H9 (cell line): ENCODE data around the gene TTC13. TPM values are rescaled to one million over a fixed set of nuclear protein-coding genes. Genes with fewer than 3 reads are reported as not detected.

Source experiments
- DNase-seq: peaks from one replicate; pipeline ENCODE4 v3.0.0-alpha.2; 2017
- H2AFZ ChIP-seq: one replicate; pipeline ENCODE4 v1.6.1; 2013; ENCODE audit warnings: mild to moderate bottlenecking, low read length, control low read depth, moderate library complexity
- H2AK5ac ChIP-seq: 2 replicates; pipeline ENCODE4 v1.6.1; 2013; ENCODE audit warnings: low read length, control low read depth, mixed read lengths; ENCODE audit not compliant: insufficient read length
- H2BK120ac ChIP-seq: one replicate; pipeline ENCODE4 v1.6.1; 2013; ENCODE audit warnings: low read depth, mild to moderate bottlenecking, low read length, control low read depth, inconsistent platforms; ENCODE audit not compliant: poor library complexity, severe bottlenecking
- H2BK12ac ChIP-seq: 2 replicates; pipeline ENCODE4 v1.6.1; 2013; ENCODE audit warnings: low read length, control low read depth, mixed read lengths, low read depth; ENCODE audit not compliant: insufficient read length
- H2BK15ac ChIP-seq: 2 replicates; pipeline ENCODE4 v1.6.1; 2013; ENCODE audit warnings: low read depth, low read length, control low read depth
- H2BK20ac ChIP-seq: one replicate; pipeline ENCODE4 v1.6.1; 2013; ENCODE audit warnings: low read depth, mild to moderate bottlenecking, low read length, control low read depth, inconsistent platforms; ENCODE audit not compliant: poor library complexity, severe bottlenecking
- H2BK5ac ChIP-seq: 2 replicates; pipeline ENCODE4 v1.6.1; 2013; ENCODE audit warnings: low read length, control low read depth, mixed read lengths; ENCODE audit not compliant: insufficient read length
- H3K14ac ChIP-seq: 2 replicates; pipeline ENCODE4 v1.6.1; 2013; ENCODE audit warnings: low read length, control low read depth; ENCODE audit not compliant: insufficient read depth
- H3K18ac ChIP-seq: 2 replicates; pipeline ENCODE4 v1.6.1; 2013; ENCODE audit warnings: low read depth, mild to moderate bottlenecking, mixed read lengths, low read length, control low read depth; ENCODE audit not compliant: insufficient read length
- H3K23ac ChIP-seq: 2 replicates; pipeline ENCODE4 v1.6.1; 2013; ENCODE audit warnings: low read length, control low read depth, mixed read lengths, low read depth; ENCODE audit not compliant: insufficient read length
- H3K23me2 ChIP-seq: 2 replicates; pipeline ENCODE4 v1.6.1; 2013; ENCODE audit warnings: low read depth, mild to moderate bottlenecking, mixed read lengths, low read length, control low read depth; ENCODE audit not compliant: insufficient read length, poor library complexity, severe bottlenecking
- H3K27ac ChIP-seq: 2 replicates; pipeline ENCODE4 v1.5.1; 2013; ENCODE audit warnings: low read length, control low read depth, mixed read lengths, low read depth; ENCODE audit not compliant: insufficient read length
- H3K27me3 ChIP-seq: 2 replicates; pipeline ENCODE4 v1.6.1; 2013; ENCODE audit warnings: low read length, control low read depth, inconsistent platforms; ENCODE audit not compliant: insufficient read depth
- H3K4ac ChIP-seq: 2 replicates; pipeline ENCODE4 v1.6.1; 2013; ENCODE audit warnings: low read depth, mild to moderate bottlenecking, control low read depth, inconsistent platforms, low read length, moderate library complexity
- H3K4me1 ChIP-seq: 2 replicates; pipeline ENCODE4 v1.6.1; 2013; ENCODE audit warnings: low read length, control low read depth, inconsistent platforms; ENCODE audit not compliant: insufficient read depth
- H3K4me2 ChIP-seq: 2 replicates; pipeline ENCODE4 v1.6.1; 2013; ENCODE audit warnings: low read length, control low read depth, mixed read lengths; ENCODE audit not compliant: insufficient read length, insufficient read depth
- H3K56ac ChIP-seq: 2 replicates; pipeline ENCODE4 v1.6.1; 2013; ENCODE audit warnings: low read depth, mild to moderate bottlenecking, mixed read lengths, low read length, control low read depth; ENCODE audit not compliant: insufficient read length
- H3K79me1 ChIP-seq: 2 replicates; pipeline ENCODE4 v1.6.1; 2013; ENCODE audit warnings: low read depth, mild to moderate bottlenecking, moderate library complexity, low read length, control low read depth, inconsistent platforms; ENCODE audit not compliant: insufficient read depth, poor library complexity, severe bottlenecking
- H3K79me2 ChIP-seq: 2 replicates; pipeline ENCODE4 v1.6.1; 2013; ENCODE audit warnings: low read length, control low read depth, inconsistent platforms; ENCODE audit not compliant: insufficient read depth
- H3K9ac ChIP-seq: 2 replicates; pipeline ENCODE4 v1.6.1; 2013; ENCODE audit warnings: low read length, control low read depth, mixed read lengths; ENCODE audit not compliant: insufficient read length; ENCODE audit errors: extremely low read depth
- H3K9me3 ChIP-seq: one replicate; pipeline ENCODE4 v1.6.1; 2013; ENCODE audit warnings: low read depth, low read length, inconsistent platforms; ENCODE audit not compliant: control insufficient read depth
- H3T11ph ChIP-seq: one replicate; pipeline ENCODE4 v1.6.1; 2013; ENCODE audit warnings: mild to moderate bottlenecking, low read length, control low read depth, inconsistent platforms
- H4K20me1 ChIP-seq: one replicate; pipeline ENCODE4 v1.6.1; 2013; ENCODE audit not compliant: control insufficient read depth, insufficient read length, insufficient read depth
- H4K5ac ChIP-seq: 2 replicates; pipeline ENCODE4 v1.6.1; 2013; ENCODE audit warnings: low read depth, mild to moderate bottlenecking, mixed read lengths, low read length, control low read depth; ENCODE audit not compliant: insufficient read length
- H4K8ac ChIP-seq: replicated peaks from 2 replicates; pipeline ENCODE4 v1.6.1; 2013; ENCODE audit warnings: low read length, control low read depth, mixed read lengths, low read depth; ENCODE audit not compliant: insufficient read length
- H4K91ac ChIP-seq: 2 replicates; pipeline ENCODE4 v1.6.1; 2013; ENCODE audit warnings: low read depth, mild to moderate bottlenecking, moderate library complexity, mixed read lengths, low read length, control low read depth; ENCODE audit not compliant: insufficient read length
- H3K27ac Mint-ChIP-seq, 3 experiments: 2 replicates in 2 of 3; 3 replicates in 1 of 3; pipeline ENCODE4 v1.8.0; 2020 to 2021; ENCODE audit warnings: mixed read lengths in 3 of 3, mild to moderate bottlenecking in 1 of 3, moderate library complexity in 1 of 3
- H3K27me3 Mint-ChIP-seq: 2 replicates; pipeline ENCODE4 v1.8.0; 2021; ENCODE audit warnings: low read depth, mild to moderate bottlenecking, moderate library complexity, mixed read lengths
- H3K36me3 Mint-ChIP-seq, 3 experiments: 2 replicates in 2 of 3; 3 replicates in 1 of 3; pipeline ENCODE4 v1.8.0; 2020 to 2021; ENCODE audit warnings: low read depth in 3 of 3, mixed read lengths in 3 of 3; ENCODE audit not compliant: insufficient read depth in 1 of 3
- H3K4me1 Mint-ChIP-seq, 2 experiments: 2 replicates each; pipeline ENCODE4 v1.8.0; 2020; ENCODE audit warnings: mixed read lengths in 2 of 2
- H3K4me3 Mint-ChIP-seq, 2 experiments: 2 replicates in 1 of 2; 3 replicates in 1 of 2; pipeline ENCODE4 v1.8.0; 2020 to 2021; ENCODE audit warnings: mild to moderate bottlenecking in 2 of 2, mixed read lengths in 2 of 2, moderate library complexity in 1 of 2
- H3K9me3 Mint-ChIP-seq, 2 experiments: 2 replicates in 1 of 2; 3 replicates in 1 of 2; pipeline ENCODE4 v1.8.0; 2020; ENCODE audit warnings: mild to moderate bottlenecking in 2 of 2, mixed read lengths in 2 of 2, moderate library complexity in 1 of 2
- CTCF ChIP-seq: fragments of 200-600 bp; sonication (generic); conservative IDR thresholded peaks from 3 replicates; pipeline ENCODE4 v1.8.0; 2021; ENCODE audit warnings: antibody characterized with exemption, mild to moderate bottlenecking
- WGBS: extraction: QIAGEN DNeasy Blood & Tissue Kit; methylation state at CpG from one replicate; pipeline ENCODE4 v1.1.7; 2013; ENCODE audit warnings: missing lambda C conversion rate, low lambda C conversion rate, mixed read lengths; ENCODE audit not compliant: insufficient read length; ENCODE audit errors: extremely low coverage; 5-methylcytosine and 5-hydroxymethylcytosine counted together
- total RNA-seq: library from RNA; stranded (reverse); gene quantifications from 2 replicates; pipeline ENCODE4 v1.2.1, GENCODE V29; 2021

TTC13 gene
- total RNA-seq, 1 experiment from 2014 or later = 7.6 TPM

GRCh38 chr1:230936475-230936874, 42.2 kb downstream of the TTC13 start:
- H3K4me3 Mint-ChIP-seq = no peak overlapping the region
- Histone ChIP-seq H4K5ac (no peak overlapping the region), H2BK12ac (no peak overlapping the region), H3K23me2 (no peaks in the 10 kb centered on the region), H2BK15ac (no peak overlapping the region), H3K27ac (no peak overlapping the region), H2AFZ (no peak overlapping the region), H2BK20ac (no peak overlapping the region), H3K4me2 (no peak overlapping the region), H2BK120ac (no peak overlapping the region), H4K8ac (no peak overlapping the region), H3K9ac (no peak overlapping the region), H3K4me1 (no peaks in the 10 kb centered on the region), H2BK5ac (no peak overlapping the region), H3K9me3 (no peaks in the 10 kb centered on the region), H3K23ac (no peak overlapping the region), H3K4ac (no peak overlapping the region), H3K79me1 (no peaks in the 10 kb centered on the region), H3K14ac (no peak overlapping the region), H4K91ac (no peak overlapping the region), H2AK5ac (no peak overlapping the region), H3K18ac (no peak overlapping the region), H3K27me3 (no peaks in the 10 kb centered on the region), H3T11ph (no peak overlapping the region), H3K56ac (no peak overlapping the region), H4K20me1 (no peaks in the 10 kb centered on the region), H3K79me2 (no peaks in the 10 kb centered on the region)
- no peaks in the 10 kb centered on the region for H3K36me3 Mint-ChIP-seq
- no peak for TF ChIP-seq CTCF
- no peaks in the 10 kb centered on the region for H3K9me3 Mint-ChIP-seq
- no peak overlapping the region for H3K27ac Mint-ChIP-seq
- DNase-seq = no peak
- no peaks in the 10 kb centered on the region for H3K4me1 Mint-ChIP-seq
- no CpG with 5 or more reads among the region's 5 CpGs for WGBS
- H3K27me3 Mint-ChIP-seq = no peaks in the 10 kb centered on the region; the same call in 1 of the 2 replicates
